ENCODE results near the gene OR2B2. TPM values are rescaled to one million over a fixed set of nuclear protein-coding genes. Genes with fewer than 3 reads are reported as not detected.

The OR2B2 gene
- total RNA-seq, 1 experiment from 2014 or later, result not detected

GRCh38 chr6:27874016-27874415, 38.2 kb downstream of the OR2B2 start:
- H3K27me3 ChIP-seq (ENCODE audit: low read length), result no peaks in the 10 kb centered on the region
- H3K4me2 ChIP-seq (ENCODE audit: low read depth, low read length, poor library complexity, severe bottlenecking), result peak overlapping the region; percentile 70
- no peak overlapping the region for H3K4me3 ChIP-seq (ENCODE audit: low read length)
- DNase-seq, result no peak
- H3K36me3 ChIP-seq (ENCODE audit: insufficient read depth, low read length), result no peaks in the 10 kb centered on the region
- H2AFZ ChIP-seq (ENCODE audit: low read length), result peak overlapping the region; percentile 65; the same call in 1 of the 2 replicates
- no peaks in the 10 kb centered on the region for H3K9me2 ChIP-seq (replicated peaks; ENCODE audit: insufficient read depth, low read length)
- H3K4me1 ChIP-seq (ENCODE audit: low read length), result peaks cover 25% of the 10 kb centered on the region
- no peaks in the 10 kb centered on the region for H3K9me3 ChIP-seq (ENCODE audit: low read length)
- H3K9ac ChIP-seq (ENCODE audit: low read length), result 0 out of 2 replicates have a peak overlapping the region, but pooled peaks have one; percentile 3
- no peaks in the 10 kb centered on the region for H4K20me1 ChIP-seq (ENCODE audit: insufficient read depth, low read depth, low read length)
- no peaks in the 10 kb centered on the region for H3K79me2 ChIP-seq (ENCODE audit: low read length)
- no peak overlapping the region for H3K27ac ChIP-seq (ENCODE audit: low read length)

GRCh38 chr6:27873021-27873940, 38.9 kb downstream of the OR2B2 start:
- Histone ChIP-seq H3K4me3 (ENCODE audit: low read length) (peak overlapping the region; percentile 61), H2AFZ (ENCODE audit: low read length) (peak overlapping the region; percentile 65), H3K9ac (ENCODE audit: low read length) (peak overlapping the region; percentile 76)

GRCh38 chr6:27872642-27873020, 39.6 kb downstream of the OR2B2 start:
- no peaks in the 10 kb centered on the region for H3K36me3 ChIP-seq (ENCODE audit: insufficient read depth, low read length)
- H3K4me3 ChIP-seq (ENCODE audit: low read length), result peak overlapping the region; percentile 61
- H2AFZ ChIP-seq (ENCODE audit: low read length), result peak overlapping the region; percentile 65
- H3K27me3 ChIP-seq (ENCODE audit: low read length), result no peaks in the 10 kb centered on the region
- H3K9me3 ChIP-seq (ENCODE audit: low read length), result no peaks in the 10 kb centered on the region
- no peaks in the 10 kb centered on the region for H3K9me2 ChIP-seq (replicated peaks; ENCODE audit: insufficient read depth, low read length)
- no peaks in the 10 kb centered on the region for H3K79me2 ChIP-seq (ENCODE audit: low read length)
- peak overlapping the region; percentile 76 for H3K9ac ChIP-seq (ENCODE audit: low read length)
- peak overlapping the region; percentile 33 for H3K27ac ChIP-seq (ENCODE audit: low read length)
- DNase-seq, result no peak
- H4K20me1 ChIP-seq (ENCODE audit: insufficient read depth, low read depth, low read length), result no peaks in the 10 kb centered on the region
- peaks cover 30% of the 10 kb centered on the region for H3K4me1 ChIP-seq (ENCODE audit: low read length)
- H3K4me2 ChIP-seq (ENCODE audit: low read depth, low read length, poor library complexity, severe bottlenecking), result peak overlapping the region; percentile 70

More at GRCh38 chr6:27873021-27873940, 38.9 kb downstream of the OR2B2 start:
- Histone ChIP-seq H3K4me2 (ENCODE audit: low read depth, low read length, poor library complexity, severe bottlenecking) (peak overlapping the region; percentile 70), H3K27me3 (ENCODE audit: low read length) (no peaks in the 10 kb centered on the region), H3K36me3 (ENCODE audit: insufficient read depth, low read length) (no peaks in the 10 kb centered on the region), H3K9me3 (ENCODE audit: low read length) (no peaks in the 10 kb centered on the region), H3K9me2 (replicated peaks; ENCODE audit: insufficient read depth, low read length) (no peaks in the 10 kb centered on the region), H4K20me1 (ENCODE audit: insufficient read depth, low read depth, low read length) (no peaks in the 10 kb centered on the region), H3K79me2 (ENCODE audit: low read length) (no peaks in the 10 kb centered on the region), H3K4me1 (ENCODE audit: low read length) (peaks cover 25% of the 10 kb centered on the region), H3K27ac (ENCODE audit: low read length) (peak overlapping the region; percentile 33; the same call in 1 of the 2 replicates)
- no peak for DNase-seq

- H4K20me1 ChIP-seq (ENCODE audit: insufficient read depth, low read depth, low read length), result no peaks in the 10 kb centered on the region
- peak overlapping the region; percentile 61 for H3K4me3 ChIP-seq (ENCODE audit: low read length)
- H3K36me3 ChIP-seq (ENCODE audit: insufficient read depth, low read length), result no peaks in the 10 kb centered on the region
- H3K9me3 ChIP-seq (ENCODE audit: low read length), result no peaks in the 10 kb centered on the region
- peak; percentile 97 for DNase-seq
- no peaks in the 10 kb centered on the region for H3K27me3 ChIP-seq (ENCODE audit: low read length)
- peaks cover 36% of the 10 kb centered on the region for H3K4me1 ChIP-seq (ENCODE audit: low read length)
- H3K9me2 ChIP-seq (replicated peaks; ENCODE audit: insufficient read depth, low read length), result no peaks in the 10 kb centered on the region
- peak overlapping the region; percentile 65 for H2AFZ ChIP-seq (ENCODE audit: low read length)
- H3K4me2 ChIP-seq (ENCODE audit: low read depth, low read length, poor library complexity, severe bottlenecking), result peak overlapping the region; percentile 70
- H3K9ac ChIP-seq (ENCODE audit: low read length), result peak overlapping the region; percentile 76
- peak overlapping the region; percentile 33 for H3K27ac ChIP-seq (ENCODE audit: low read length)
- H3K79me2 ChIP-seq (ENCODE audit: low read length), result no peaks in the 10 kb centered on the region
Measured at GRCh38 chr6:27871924-27872638, 40.1 kb downstream of the OR2B2 start.

GRCh38 chr6:27870291-27870870, 41.8 kb downstream of the OR2B2 start:
- Histone ChIP-seq H3K4me2 (ENCODE audit: low read depth, low read length, poor library complexity, severe bottlenecking) (no peak overlapping the region), H3K27me3 (ENCODE audit: low read length) (no peaks in the 10 kb centered on the region), H3K4me1 (ENCODE audit: low read length) (peaks cover 53% of the 10 kb centered on the region), H3K79me2 (ENCODE audit: low read length) (no peaks in the 10 kb centered on the region), H3K4me3 (ENCODE audit: low read length) (no peak overlapping the region), H2AFZ (ENCODE audit: low read length) (no peak overlapping the region), H3K9me3 (ENCODE audit: low read length) (no peaks in the 10 kb centered on the region), H3K36me3 (ENCODE audit: insufficient read depth, low read length) (no peaks in the 10 kb centered on the region), H3K9me2 (replicated peaks; ENCODE audit: insufficient read depth, low read length) (no peaks in the 10 kb centered on the region), H3K27ac (ENCODE audit: low read length) (no peak overlapping the region), H3K9ac (ENCODE audit: low read length) (no peak overlapping the region), H4K20me1 (ENCODE audit: insufficient read depth, low read depth, low read length) (no peaks in the 10 kb centered on the region)
- DNase-seq, result no peak

- Histone ChIP-seq H3K79me2 (ENCODE audit: low read length) (no peaks in the 10 kb centered on the region), H4K20me1 (ENCODE audit: insufficient read depth, low read depth, low read length) (no peaks in the 10 kb centered on the region), H3K9me3 (ENCODE audit: low read length) (no peaks in the 10 kb centered on the region), H3K4me3 (ENCODE audit: low read length) (no peak overlapping the region), H3K27me3 (ENCODE audit: low read length) (no peaks in the 10 kb centered on the region), H3K36me3 (ENCODE audit: insufficient read depth, low read length) (no peaks in the 10 kb centered on the region), H3K4me1 (ENCODE audit: low read length) (peaks cover 48% of the 10 kb centered on the region), H3K9ac (ENCODE audit: low read length) (no peak overlapping the region), H3K9me2 (replicated peaks; ENCODE audit: insufficient read depth, low read length) (no peaks in the 10 kb centered on the region), H3K27ac (ENCODE audit: low read length) (no peak overlapping the region), H3K4me2 (ENCODE audit: low read depth, low read length, poor library complexity, severe bottlenecking) (no peak overlapping the region), H2AFZ (ENCODE audit: low read length) (no peak overlapping the region)
- DNase-seq, result no peak
Measured at GRCh38 chr6:27868311-27868710, 43.9 kb downstream of the OR2B2 start.

GRCh38 chr6:27867945-27868300, 44.3 kb downstream of the OR2B2 start:
- Histone ChIP-seq H3K4me3 (ENCODE audit: low read length) (peak overlapping the region; percentile 66), H3K9ac (ENCODE audit: low read length) (peak overlapping the region; percentile 75; the same call in 1 of the 2 replicates), H3K79me2 (ENCODE audit: low read length) (no peaks in the 10 kb centered on the region), H4K20me1 (ENCODE audit: insufficient read depth, low read depth, low read length) (no peaks in the 10 kb centered on the region), H3K4me2 (ENCODE audit: low read depth, low read length, poor library complexity, severe bottlenecking) (peak overlapping the region; percentile 83), H2AFZ (ENCODE audit: low read length) (peak overlapping the region; percentile 62; the same call in 1 of the 2 replicates), H3K4me1 (ENCODE audit: low read length) (peaks cover 44% of the 10 kb centered on the region), H3K27me3 (ENCODE audit: low read length) (no peaks in the 10 kb centered on the region), H3K36me3 (ENCODE audit: insufficient read depth, low read length) (no peaks in the 10 kb centered on the region), H3K27ac (ENCODE audit: low read length) (no peak overlapping the region), H3K9me2 (replicated peaks; ENCODE audit: insufficient read depth, low read length) (no peaks in the 10 kb centered on the region), H3K9me3 (ENCODE audit: low read length) (no peaks in the 10 kb centered on the region)
- DNase-seq, result no peak
